Measurements from ENCODE around the gene CLPX.
"Not testable (repeated sequence)": the region's sequence is repeated elsewhere in the genome, so short reads cannot be mapped to it uniquely, and the experiment has no call there.

CLPX gene

DNA sequence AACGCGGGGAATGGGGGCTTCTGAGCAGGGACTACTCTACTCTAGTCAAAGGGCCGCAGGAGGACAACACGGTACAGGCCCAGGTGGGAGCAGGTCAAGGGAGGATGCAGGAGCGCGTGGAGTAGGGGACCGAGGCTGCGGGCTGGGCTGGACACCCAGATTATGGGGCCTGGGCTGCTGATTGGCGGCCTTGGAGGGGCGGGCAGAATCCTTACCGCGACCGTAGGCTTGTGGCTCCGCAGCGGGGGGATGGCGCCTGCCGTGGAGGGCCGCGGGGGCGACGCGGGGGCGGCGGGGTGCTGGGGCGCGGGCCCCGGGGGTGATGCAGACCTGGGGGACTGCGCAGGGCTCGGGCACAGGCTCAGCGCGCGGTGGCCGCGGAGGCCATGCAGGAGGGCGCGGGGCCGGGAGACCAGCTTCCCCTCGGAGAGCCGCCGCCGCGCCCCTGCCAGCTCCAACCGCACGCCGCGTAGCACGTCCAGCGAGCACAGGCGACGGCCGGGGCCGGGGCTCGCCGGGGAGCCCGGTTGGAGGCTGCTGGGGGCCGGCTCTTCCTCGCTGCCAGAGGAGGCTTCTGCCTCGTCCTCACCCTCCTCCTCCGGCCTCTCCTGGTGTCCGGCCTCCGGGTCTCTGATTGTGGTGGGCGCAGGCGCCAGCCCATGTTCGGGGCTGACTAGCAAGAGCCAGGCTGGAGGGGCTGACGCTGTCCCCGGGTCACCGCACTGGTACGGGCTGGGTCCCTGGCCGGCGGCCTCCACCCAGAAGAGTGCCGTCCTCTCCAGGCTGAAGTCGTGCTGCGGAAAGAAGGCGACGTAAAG lies 83.0 kb downstream of the CLPX start:
- no peak for DNase-seq

DNA sequence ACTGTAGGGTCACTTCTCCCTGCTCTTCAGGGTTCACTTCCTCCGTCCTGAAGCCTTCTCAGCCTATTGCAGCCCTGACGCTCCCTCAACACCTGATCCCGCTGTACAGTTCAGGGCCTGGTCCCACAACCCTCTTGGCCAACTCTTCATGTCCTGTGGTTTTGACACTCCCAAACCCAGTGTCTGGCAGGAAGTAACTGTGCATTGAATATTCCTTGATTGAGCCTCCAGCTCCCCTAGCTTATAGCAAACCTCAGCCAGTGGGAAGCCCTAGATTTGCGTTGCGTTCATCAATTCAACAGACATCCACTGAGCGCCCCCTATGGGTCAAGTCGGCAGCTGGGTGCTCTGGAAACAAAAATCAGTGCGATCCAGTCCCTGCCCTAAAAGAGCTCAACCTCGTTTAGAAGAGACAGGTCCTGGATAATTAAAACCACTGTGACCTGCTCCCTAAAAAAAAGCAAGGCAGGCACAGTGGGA lies 83.7 kb downstream of the CLPX start:
- peak in 42 of 58 donors; percentile 10 to 68 (median 33) for DNase-seq

DNA sequence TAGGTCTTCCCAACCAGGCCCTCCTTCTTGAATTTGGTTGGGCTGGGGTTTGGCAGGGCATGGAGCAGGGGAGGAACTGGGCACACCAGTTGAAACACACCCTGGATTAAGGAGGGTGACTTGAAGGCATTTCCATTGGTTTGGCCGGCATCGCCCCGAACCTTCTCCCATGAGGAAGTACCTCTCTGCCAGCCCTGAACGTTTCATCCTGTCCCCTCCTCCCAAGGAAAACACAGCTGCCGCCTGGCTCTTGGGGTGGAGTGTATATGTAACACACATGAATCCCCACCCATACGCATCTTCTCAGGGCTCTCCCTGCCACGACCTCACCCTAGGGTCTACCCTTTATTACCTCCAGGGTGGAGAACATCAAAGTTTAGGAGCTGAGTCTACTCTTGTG lies 84.7 kb downstream of the CLPX start:
- DNase-seq: no peak

DNA sequence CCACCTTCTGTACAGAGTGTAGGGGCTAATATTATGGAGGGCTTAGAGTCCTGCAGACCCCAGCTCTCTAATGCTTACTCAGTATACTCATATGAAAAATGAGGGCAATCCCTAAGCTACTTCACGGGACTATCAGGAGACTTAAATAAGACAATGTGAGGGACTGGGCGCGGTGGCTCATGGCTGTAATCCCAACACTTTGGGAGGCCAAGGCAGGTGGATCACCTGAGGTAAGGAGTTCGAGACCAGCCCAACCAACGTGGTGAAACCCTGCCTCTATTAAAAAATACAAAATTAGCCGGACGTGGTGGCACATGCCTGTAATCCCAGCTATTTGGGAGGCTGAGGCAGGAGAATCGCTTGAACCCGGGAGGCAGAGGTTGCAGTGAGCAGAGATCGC lies 85.3 kb downstream of the CLPX start:
- not testable (repeated sequence) for DNase-seq

DNA sequence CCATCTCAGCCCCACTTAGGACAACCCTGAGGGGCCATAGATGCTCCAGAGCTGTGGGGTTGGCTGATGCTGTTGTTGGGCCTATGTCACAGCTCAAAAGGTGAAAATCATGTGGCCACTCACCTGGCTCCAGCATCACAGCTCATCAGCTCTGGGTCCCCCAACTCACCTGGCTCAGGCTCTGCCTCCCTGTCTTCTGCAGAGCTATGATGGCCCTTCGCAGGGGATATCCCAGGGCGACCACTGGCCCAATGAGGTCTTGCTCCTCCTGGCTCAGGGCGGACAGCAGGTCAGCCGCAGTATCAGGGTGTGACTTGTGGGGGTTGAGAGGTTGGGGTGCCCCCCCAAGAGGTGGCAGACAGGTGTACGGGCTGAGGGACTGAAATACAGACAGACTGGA lies 85.8 kb downstream of the CLPX start:
- DNase-seq: no peak
